EL (cell line): ENCODE data around the gene KCTD16.

Experiments
- DNase-seq: peaks from one replicate; pipeline ENCODE4 v3.0.0-alpha.2; 2016

The KCTD16 gene

GRCh38 chr5:144170276-144171024, at the start of gene KCTD16, which contains the start of gene YIPF5:
KCTD16 (plus strand) TSS chr5:144170873.
YIPF5 (minus strand) TSS chr5:144170659; CDS start chr5:144169955, 704 bp downstream.
- DNase-seq, result peak; percentile 98

GRCh38 chr5:144121577-144121976, 49.1 kb upstream of the KCTD16 start:
- no peak for DNase-seq

- DNase-seq, result no peak
These were observed 48.6 kb upstream of the KCTD16 start for GRCh38 chr5:144122081-144122480.

GRCh38 chr5:144122641-144123040, 48.0 kb upstream of the KCTD16 start:
- DNase-seq, result no peak

GRCh38 chr5:144125163-144125726, 45.4 kb upstream of the KCTD16 start:
- no peak for DNase-seq

- DNase-seq, result no peak
These were observed 44.0 kb upstream of the KCTD16 start for GRCh38 chr5:144126707-144127106.

GRCh38 chr5:144128844-144129243, 41.8 kb upstream of the KCTD16 start:
- DNase-seq, result no peak

- no peak for DNase-seq
These were observed 40.4 kb upstream of the KCTD16 start for GRCh38 chr5:144130306-144130705.

GRCh38 chr5:144131261-144131660, 39.4 kb upstream of the KCTD16 start:
- DNase-seq, result no peak

- DNase-seq, result no peak
These were observed 37.5 kb upstream of the KCTD16 start for GRCh38 chr5:144133050-144133633.

GRCh38 chr5:144134194-144134826, 36.4 kb upstream of the KCTD16 start:
- no peak for DNase-seq

- no peak for DNase-seq
These were observed 35.4 kb upstream of the KCTD16 start for GRCh38 chr5:144135113-144135762.

- no peak for DNase-seq
These were observed 31.1 kb upstream of the KCTD16 start for GRCh38 chr5:144139586-144139985.

- no peak for DNase-seq
These were observed 29.1 kb upstream of the KCTD16 start for GRCh38 chr5:144141585-144141984.

GRCh38 chr5:144142139-144142823, 28.4 kb upstream of the KCTD16 start:
- DNase-seq, result peak; percentile 58

- no peak for DNase-seq
These were observed 27.9 kb upstream of the KCTD16 start for GRCh38 chr5:144142824-144143162.

GRCh38 chr5:144143625-144144024, 27.0 kb upstream of the KCTD16 start:
- no peak for DNase-seq

- no peak for DNase-seq
These were observed 25.5 kb upstream of the KCTD16 start for GRCh38 chr5:144144956-144145751.

- peak; percentile 68 for DNase-seq
These were observed 19.6 kb upstream of the KCTD16 start for GRCh38 chr5:144151026-144151425.

GRCh38 chr5:144156767-144157171, 13.9 kb upstream of the KCTD16 start:
- DNase-seq, result no peak

GRCh38 chr5:144162686-144163085, 8.0 kb upstream of the KCTD16 start:
- no peak for DNase-seq

GRCh38 chr5:144166696-144167095, 4.0 kb upstream of the KCTD16 start:
- no peak for DNase-seq
